Measurements from ENCODE around the gene TAS2R41. TPM values are rescaled to one million over a fixed set of nuclear protein-coding genes. Genes with fewer than 3 reads are reported as not detected.

Gene TAS2R41
- total RNA-seq, 1 donor from 2014 or later = not detected

DNA sequence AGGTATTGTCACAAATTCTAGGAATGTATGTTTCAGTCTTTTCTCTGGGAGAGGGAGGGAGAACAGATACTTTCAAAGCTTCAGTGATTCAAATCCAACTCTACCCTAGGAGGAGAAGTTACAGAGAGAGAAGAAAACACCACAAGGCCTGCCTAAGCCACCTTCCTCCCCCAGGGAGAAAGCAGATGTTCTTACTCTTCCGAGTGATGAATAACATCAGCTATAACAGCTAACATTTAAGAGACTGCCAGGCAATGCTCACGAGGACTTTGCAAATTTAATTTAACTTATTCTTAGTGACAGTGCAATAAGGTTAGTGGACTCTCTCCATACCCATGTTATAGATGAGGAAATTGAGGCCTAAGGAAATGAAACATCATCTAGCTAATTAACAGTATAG lies 36.8 kb downstream of the TAS2R41 start:
- Mint-ChIP-seq H3K4me3 (no peak overlapping the region), H3K36me3 (no peaks in the 10 kb centered on the region), H3K27me3 (peaks cover 9% of the 10 kb centered on the region), H3K27ac (no peak overlapping the region), H3K4me1 (ENCODE audit: unreplicated experiment) (peaks cover 8% of the 10 kb centered on the region), H3K9me3 (no peaks in the 10 kb centered on the region)
- TF ChIP-seq, protein P1, sequence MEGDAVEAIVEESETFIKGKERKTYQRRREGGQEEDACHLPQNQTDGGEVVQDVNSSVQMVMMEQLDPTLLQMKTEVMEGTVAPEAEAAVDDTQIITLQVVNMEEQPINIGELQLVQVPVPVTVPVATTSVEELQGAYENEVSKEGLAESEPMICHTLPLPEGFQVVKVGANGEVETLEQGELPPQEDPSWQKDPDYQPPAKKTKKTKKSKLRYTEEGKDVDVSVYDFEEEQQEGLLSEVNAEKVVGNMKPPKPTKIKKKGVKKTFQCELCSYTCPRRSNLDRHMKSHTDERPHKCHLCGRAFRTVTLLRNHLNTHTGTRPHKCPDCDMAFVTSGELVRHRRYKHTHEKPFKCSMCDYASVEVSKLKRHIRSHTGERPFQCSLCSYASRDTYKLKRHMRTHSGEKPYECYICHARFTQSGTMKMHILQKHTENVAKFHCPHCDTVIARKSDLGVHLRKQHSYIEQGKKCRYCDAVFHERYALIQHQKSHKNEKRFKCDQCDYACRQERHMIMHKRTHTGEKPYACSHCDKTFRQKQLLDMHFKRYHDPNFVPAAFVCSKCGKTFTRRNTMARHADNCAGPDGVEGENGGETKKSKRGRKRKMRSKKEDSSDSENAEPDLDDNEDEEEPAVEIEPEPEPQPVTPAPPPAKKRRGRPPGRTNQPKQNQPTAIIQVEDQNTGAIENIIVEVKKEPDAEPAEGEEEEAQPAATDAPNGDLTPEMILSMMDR (conservative IDR thresholded peaks at IDR 0.05) = no peak
- DNase-seq (ENCODE audit: extremely low spot score, unreplicated experiment) = no peak

DNA sequence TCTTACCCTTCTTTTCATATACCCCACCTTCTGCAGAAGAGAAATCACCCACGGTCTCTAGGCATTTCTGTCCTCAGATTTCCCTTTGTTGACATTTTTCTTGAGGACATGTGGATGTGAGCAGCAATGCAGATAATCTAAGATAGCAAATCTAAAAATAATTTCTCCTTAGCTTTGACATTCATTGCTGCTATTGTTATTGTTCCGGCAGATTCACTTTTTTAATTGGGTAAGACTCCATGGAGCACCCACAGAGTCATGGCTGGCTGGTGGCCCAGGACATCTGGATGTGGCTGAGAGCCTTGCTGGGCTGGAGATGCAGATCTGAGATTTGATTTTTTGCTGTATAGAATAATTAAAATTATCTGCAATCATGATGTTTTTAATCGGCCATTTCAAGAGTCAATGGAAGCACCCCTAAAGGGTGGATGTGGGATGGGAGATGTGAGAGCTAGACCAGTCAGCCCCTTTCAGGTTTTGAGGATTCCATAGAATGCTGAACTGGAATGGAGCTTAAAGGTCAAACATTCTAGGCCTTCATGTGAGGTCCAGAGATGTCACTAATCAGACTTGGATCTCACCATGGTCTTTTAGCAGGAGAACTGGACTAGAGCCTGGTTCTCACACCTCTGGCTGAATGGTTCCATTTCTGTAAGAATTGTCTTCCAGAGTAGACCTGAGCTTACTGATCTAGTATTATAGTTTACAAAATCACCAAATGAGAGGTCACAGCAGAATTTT lies 37.5 kb downstream of the TAS2R41 start:
- TF ChIP-seq, protein P1 (conservative IDR thresholded peaks at IDR 0.05) = no peak
- Mint-ChIP-seq H3K4me3 (no peak overlapping the region), H3K36me3 (no peaks in the 10 kb centered on the region), H3K27me3 (peaks cover 10% of the 10 kb centered on the region), H3K4me1 (ENCODE audit: unreplicated experiment) (peaks cover 8% of the 10 kb centered on the region), H3K27ac (no peak overlapping the region), H3K9me3 (no peaks in the 10 kb centered on the region)
- no peak for DNase-seq (ENCODE audit: extremely low spot score, unreplicated experiment)

- no peaks in the 10 kb centered on the region for H3K9me3 Mint-ChIP-seq
- peaks cover 8% of the 10 kb centered on the region for H3K4me1 Mint-ChIP-seq (ENCODE audit: unreplicated experiment)
- H3K36me3 Mint-ChIP-seq = no peaks in the 10 kb centered on the region
- DNase-seq (ENCODE audit: extremely low spot score, unreplicated experiment) = no peak
- peaks cover 12% of the 10 kb centered on the region for H3K27me3 Mint-ChIP-seq
- no peak overlapping the region for H3K27ac Mint-ChIP-seq
- H3K4me3 Mint-ChIP-seq = no peak overlapping the region
- TF ChIP-seq, protein P1 (conservative IDR thresholded peaks at IDR 0.05) = no peak
These were observed 39.3 kb downstream of the TAS2R41 start for GRCh38 chr7:143516981-143517380.

DNA sequence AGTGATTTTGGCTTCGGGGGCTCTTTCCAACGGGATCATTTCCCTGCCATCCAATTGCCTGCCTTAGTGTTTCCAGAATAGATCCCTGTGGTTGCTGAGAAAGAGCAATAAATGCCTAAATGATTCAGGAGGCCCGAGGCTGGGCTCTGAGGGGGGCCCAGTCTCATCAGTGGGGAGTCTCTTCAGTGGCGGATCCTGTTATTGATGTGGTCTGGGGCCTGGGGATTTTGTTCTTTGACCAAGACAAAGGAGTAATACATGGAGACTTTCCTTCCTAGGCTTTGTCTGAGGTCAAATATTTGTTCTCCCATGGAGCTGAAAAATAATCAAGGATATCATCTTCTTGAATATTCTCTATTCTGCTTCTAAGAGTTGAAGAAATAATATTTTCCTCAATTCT lies 40.8 kb downstream of the TAS2R41 start:
- H3K27me3 Mint-ChIP-seq = peaks cover 12% of the 10 kb centered on the region
- H3K9me3 Mint-ChIP-seq = no peaks in the 10 kb centered on the region
- H3K4me1 Mint-ChIP-seq (ENCODE audit: unreplicated experiment) = peaks cover 8% of the 10 kb centered on the region
- H3K36me3 Mint-ChIP-seq = no peaks in the 10 kb centered on the region
- H3K4me3 Mint-ChIP-seq = no peak overlapping the region
- H3K27ac Mint-ChIP-seq = no peak overlapping the region
- DNase-seq (ENCODE audit: extremely low spot score, unreplicated experiment) = no peak
- TF ChIP-seq, protein P1 (conservative IDR thresholded peaks at IDR 0.05) = no peak

DNA sequence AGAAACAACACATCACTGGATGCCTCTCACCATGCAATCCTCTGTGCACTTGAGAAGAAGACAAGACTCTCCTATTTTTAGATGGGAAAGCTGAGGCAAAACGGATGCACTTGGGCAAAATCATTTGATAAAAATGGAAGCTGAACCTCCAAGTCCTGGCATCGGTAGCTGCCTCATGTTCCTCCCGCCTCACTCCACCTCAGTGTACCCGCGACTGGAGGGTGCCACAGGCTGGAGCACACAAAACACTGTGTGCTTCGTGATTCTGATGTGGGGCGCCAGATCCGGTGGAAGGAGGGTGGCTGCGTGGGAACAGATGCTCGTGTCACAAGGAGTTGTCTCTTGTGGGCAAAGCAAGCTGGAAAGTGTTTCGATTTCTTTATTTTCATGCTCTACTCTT lies 41.3 kb downstream of the TAS2R41 start:
- no peak overlapping the region for H3K27ac Mint-ChIP-seq
- DNase-seq (ENCODE audit: extremely low spot score, unreplicated experiment) = no peak
- TF ChIP-seq, protein P1 (conservative IDR thresholded peaks at IDR 0.05) = no peak
- peaks cover 8% of the 10 kb centered on the region for H3K4me1 Mint-ChIP-seq (ENCODE audit: unreplicated experiment)
- no peaks in the 10 kb centered on the region for H3K36me3 Mint-ChIP-seq
- H3K27me3 Mint-ChIP-seq = peaks cover 12% of the 10 kb centered on the region
- no peaks in the 10 kb centered on the region for H3K9me3 Mint-ChIP-seq
- H3K4me3 Mint-ChIP-seq = no peak overlapping the region
